HEK293T (cell line): ENCODE results near the gene EMP3.

Experiments
- ARNT ChIP-seq: fragments of 450-650 bp; IDR thresholded peaks from 2 replicates; pipeline ENCODE4 v1.6.1; 2017; ENCODE audit warnings: mild to moderate bottlenecking
- BHLHE40 ChIP-seq: fragments of 450-650 bp; IDR thresholded peaks from 2 replicates; pipeline ENCODE4 v1.6.1; 2016; ENCODE audit warnings: mild to moderate bottlenecking, moderate library complexity, borderline replicate concordance
- ELF4 ChIP-seq: fragments of 450-650 bp; IDR thresholded peaks from 2 replicates; pipeline ENCODE4 v1.6.1; 2017; ENCODE audit warnings: antibody characterized with exemption
- FOXA1 ChIP-seq: fragments of 450-650 bp; IDR thresholded peaks from 2 replicates; pipeline ENCODE4 v1.6.1; 2016; ENCODE audit warnings: mild to moderate bottlenecking
- FOXK2 ChIP-seq: fragments of 450-650 bp; IDR thresholded peaks from 2 replicates; pipeline ENCODE4 v1.6.1; 2016; ENCODE audit warnings: mild to moderate bottlenecking
- FOXM1 ChIP-seq: fragments of 450-650 bp; IDR thresholded peaks from 2 replicates; pipeline ENCODE4 v1.6.1; 2017; ENCODE audit warnings: mild to moderate bottlenecking, borderline replicate concordance
- HDGF ChIP-seq: fragments of 450-650 bp; IDR thresholded peaks from 2 replicates; pipeline ENCODE4 v1.6.1; 2017; ENCODE audit warnings: antibody characterized with exemption, borderline replicate concordance
- L3MBTL2 ChIP-seq: fragments of 450-650 bp; conservative IDR thresholded peaks from 2 replicates; pipeline ENCODE4 v1.6.1; 2016; ENCODE audit warnings: mild to moderate bottlenecking
- LEF1 ChIP-seq: fragments of 450-650 bp; IDR thresholded peaks from 2 replicates; pipeline ENCODE4 v1.6.1; 2017; ENCODE audit warnings: mild to moderate bottlenecking, borderline replicate concordance
- NFRKB ChIP-seq: fragments of 450-650 bp; IDR thresholded peaks from 2 replicates; pipeline ENCODE4 v1.6.1; 2016; ENCODE audit warnings: mild to moderate bottlenecking, moderate library complexity
- SP1 ChIP-seq: fragments of 450-650 bp; IDR thresholded peaks from 2 replicates; pipeline ENCODE4 v1.6.1; 2017
- SUZ12 ChIP-seq: fragments of 450-650 bp; IDR thresholded peaks from 2 replicates; pipeline ENCODE4 v1.6.1; 2016; ENCODE audit warnings: mild to moderate bottlenecking
- ZNF384 ChIP-seq: fragments of 450-650 bp; IDR thresholded peaks from 2 replicates; pipeline ENCODE4 v1.6.1; 2016

- no peak for TF ChIP-seq SP1
- TF ChIP-seq FOXM1 = no peak
- no peak; the same call in none of the 2 replicates for TF ChIP-seq SUZ12
- TF ChIP-seq BHLHE40 = no peak
- TF ChIP-seq L3MBTL2 = peak; percentile 78
- no peak for TF ChIP-seq FOXA1
- no peak for TF ChIP-seq ARNT
- TF ChIP-seq NFRKB = no peak
- TF ChIP-seq HDGF = no peak
- TF ChIP-seq ZNF384 = no peak
- no peak for TF ChIP-seq FOXK2
- TF ChIP-seq LEF1 = no peak
- TF ChIP-seq ELF4 = no peak
Observed at GRCh38 chr19:48362716-48363499, 37.6 kb downstream of the EMP3 start.
